Hematopoietic multipotent progenitor cell treated with erythropoietin and hydrocortisone succinate and interleukin-3 and kit ligand, for 6 days (in vitro differentiated cells): ENCODE data around the gene RAB5B.
A peak's percentile ranks its signal among the peaks of the same experiment; 100 is the strongest.

ENCODE experiments used
- DNase-seq: peaks from one replicate; pipeline ENCODE4 v3.0.0-alpha.2; 2015

Gene RAB5B, protein sequence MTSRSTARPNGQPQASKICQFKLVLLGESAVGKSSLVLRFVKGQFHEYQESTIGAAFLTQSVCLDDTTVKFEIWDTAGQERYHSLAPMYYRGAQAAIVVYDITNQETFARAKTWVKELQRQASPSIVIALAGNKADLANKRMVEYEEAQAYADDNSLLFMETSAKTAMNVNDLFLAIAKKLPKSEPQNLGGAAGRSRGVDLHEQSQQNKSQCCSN

DNA sequence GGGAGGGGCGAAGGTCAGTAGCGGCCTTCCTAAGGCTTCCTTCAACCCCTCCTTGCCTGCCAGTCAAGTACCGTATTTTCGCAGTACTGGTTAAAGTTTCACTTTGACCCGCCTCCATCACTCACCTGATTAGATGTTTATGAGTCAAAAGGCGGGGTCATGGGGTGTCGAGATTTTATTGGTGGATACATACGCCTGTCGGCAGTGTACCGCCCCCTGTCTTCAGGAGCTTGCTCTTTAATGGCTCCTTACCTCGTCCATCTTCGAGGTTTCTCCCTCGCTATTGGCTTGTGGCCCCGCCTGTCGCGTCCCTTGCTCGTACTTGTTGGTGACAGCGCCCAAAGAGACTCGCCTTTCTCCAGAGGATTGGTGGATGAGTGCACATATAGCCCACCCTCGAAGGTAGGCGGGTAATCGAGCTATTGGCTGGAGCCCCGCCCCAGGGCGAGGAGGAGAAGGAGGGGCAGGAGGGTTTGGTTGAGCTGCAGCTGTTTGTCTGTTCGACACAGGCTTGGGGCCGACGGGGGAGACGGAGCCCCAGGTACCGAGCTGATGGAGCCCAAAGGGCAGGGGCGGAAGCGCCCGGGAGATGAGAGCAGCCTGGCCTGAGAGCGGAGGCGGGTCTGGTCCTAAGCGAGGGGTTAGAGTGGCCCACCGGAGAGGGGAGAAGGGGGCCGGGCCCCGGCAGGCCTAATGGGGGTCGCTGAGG, at the start of gene RAB5B:
Gene RAB5B (plus strand): TSS at position 480 of the 709 bp plus-strand sequence. CDS start 12,883 bp downstream, outside the sequence.
- peak; percentile 100 for DNase-seq

GRCh38 chr12:55925371-55925770, 48.5 kb upstream of the RAB5B start:
- DNase-seq, result no peak

DNA sequence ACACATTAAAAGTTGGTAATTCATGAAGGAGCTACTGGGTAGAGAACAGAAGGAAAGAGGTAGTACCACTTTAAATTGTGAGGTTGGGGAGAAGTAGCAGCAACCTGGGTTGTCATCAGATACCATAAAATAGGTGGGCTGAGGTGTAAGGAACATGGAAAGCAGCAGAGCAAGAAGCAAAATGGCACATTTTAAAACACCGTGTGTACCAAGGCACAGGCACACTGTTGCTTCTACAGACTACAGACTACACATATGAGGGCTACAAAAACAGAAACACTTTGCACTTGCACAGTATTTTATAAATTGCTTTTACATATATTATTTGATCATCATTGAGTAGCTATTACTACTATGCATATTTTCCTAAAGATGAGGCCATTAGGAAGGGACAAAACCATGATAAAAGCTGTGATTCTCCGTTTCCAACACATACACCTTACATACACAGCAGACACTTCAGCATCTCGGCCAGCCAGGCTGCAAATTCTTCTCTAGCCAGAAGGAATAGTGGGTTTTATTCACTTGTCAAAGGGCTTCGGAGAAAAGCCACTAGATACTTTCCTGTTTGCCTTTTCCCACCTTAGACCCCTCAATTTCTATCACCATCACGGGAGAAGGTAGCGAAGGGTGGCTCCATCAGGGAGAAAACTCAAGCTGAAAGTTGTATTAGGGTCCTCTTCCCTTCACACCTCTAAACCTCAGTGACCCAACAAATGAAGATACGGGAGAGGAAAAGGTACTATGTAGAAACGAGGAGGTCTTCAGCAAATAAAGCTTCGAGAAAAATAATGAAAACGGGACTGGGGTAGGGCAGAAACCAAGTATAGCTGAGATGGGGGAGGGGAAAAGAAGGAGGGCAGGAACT, 47.8 kb upstream of the RAB5B start:
- peak; percentile 17 for DNase-seq

DNA sequence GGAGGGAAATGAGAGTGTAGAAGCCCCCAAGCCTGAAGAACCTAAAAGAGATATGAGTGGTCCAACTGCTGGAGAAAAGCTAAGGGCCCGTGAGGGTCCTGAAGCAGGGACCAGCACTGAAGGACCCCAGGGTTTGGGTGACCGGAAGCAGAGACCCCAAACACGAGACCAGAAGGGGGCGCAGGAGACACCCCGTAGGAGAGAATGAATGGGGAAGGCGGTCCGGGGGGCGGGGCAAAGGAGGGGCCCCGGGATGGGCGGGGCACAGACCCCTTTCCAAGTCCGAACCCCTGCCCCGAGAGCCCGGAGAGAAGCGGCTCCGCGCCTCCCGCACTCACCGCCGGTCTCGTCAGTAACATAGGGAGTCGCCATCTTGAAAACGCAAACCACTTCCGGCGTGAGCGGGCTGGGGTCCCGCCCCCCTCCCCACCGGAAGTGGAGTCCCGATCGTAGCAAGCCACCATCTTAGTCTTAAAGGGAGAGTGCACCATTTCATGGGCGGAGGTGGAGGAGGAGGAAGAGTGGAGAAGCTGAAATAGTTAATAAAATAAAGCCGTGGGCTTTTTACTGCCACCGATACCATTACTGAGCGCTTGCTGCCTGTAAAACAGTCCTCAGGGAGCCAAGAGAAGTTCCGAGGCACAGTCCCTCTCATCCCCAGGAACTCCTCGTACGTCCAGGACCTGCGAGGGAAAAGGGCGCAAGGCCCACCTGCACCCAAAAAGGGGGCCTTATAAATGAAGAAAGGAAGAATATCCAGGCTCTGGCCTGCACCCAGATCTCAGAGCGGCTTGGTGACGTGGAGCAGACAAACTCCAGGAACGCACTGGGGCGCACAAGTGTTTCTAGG, 46.9 kb upstream of the RAB5B start:
- DNase-seq, result peak; percentile 95

DNA sequence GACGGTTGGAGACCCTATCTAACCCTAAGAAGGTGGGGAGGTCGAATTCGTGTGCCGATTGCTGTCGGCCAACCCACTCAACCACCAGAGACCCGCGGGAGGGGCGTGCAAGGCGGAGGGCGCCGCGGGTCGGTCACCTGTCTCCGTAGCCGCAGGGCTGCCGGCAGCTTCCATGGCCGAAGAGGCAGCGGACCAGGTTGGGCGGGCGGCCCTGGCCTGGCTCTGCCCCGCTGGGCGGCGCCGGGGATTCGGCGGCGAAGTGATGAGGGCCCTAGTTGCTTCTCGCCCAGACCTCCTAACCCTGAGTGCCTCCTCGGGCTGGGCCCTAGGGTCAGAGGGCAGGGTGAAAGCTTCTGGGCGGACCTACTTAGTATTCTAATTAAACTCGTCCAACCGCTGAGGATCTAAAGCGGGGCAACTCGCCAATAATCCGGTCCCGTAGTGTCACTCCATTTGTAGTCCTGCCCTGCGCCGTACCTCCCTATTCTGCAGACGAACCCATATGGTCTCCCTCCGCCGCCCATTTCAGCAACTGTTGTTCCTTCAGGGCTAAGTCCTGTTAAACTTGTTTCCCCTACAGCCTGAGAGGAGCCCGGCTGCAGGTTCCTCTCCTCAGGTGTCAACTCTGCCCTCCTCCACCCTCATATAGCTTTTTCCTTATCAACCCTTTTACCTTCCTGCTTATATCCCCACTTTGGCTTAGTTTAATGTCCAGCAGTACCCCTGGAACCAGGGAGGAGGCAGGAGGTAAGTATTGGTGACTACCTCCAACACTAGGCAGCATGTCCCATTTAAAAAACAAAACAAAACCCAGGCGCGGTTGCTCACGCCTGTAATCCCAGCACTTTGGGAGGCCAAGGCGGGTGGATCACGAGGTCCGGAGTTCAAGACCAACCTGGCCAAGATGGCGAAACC, 46.0 kb upstream of the RAB5B start, which contains the start of gene PYM1:
Gene PYM1 (minus strand): TSS at position 307 of the 915 bp plus-strand sequence. CDS start 133 bp downstream, at position 174.
- DNase-seq, result peak; percentile 99

DNA sequence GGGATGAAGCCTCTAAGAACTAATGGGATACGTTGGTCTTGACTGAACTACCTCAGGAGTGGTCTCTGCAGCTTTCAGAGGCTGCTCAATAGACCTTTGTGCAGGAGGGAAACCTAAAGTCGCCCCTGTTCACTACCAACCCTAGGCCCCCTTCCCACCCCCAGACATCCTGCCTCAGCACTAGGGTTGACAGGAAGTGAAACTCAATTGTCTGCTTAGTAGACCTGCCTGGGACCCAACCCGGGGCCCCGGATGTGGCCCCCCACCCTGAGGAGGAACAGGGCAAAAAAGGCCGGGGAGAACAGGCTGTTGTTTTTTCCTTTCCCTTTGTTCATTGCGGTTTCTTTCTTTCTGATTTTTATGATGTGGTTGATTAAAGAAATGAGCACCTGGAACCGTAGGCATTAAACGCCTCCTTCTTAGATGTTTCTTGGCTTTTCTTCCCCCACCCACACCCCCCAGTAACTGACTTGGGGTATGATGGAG, 44.5 kb upstream of the RAB5B start:
- peak; percentile 25 for DNase-seq

DNA sequence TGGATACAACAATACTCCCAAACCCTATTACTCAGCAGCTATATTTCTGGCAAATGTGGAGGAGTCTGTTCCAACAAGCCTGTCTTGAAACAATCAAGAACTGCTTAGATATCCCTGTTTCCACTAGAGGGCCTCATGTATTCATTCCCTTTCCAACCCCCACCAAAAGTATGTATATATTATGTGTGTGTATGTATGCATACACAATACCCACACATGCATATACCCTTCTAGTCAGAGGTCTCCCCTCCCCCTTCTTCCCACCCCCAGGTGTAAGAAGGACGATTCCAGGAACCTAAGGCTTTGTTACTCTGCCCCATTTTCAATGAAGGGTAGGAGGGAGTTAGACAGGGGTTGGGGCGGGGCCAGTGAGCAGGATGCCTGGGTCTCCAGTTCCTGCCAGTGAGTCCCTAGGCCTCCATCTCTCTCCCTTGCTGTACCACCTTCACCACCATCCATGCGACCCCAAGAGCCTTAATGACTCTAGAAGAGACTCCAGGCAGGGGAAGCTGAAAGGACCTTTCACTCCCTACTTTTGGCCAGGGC, 43.0 kb upstream of the RAB5B start, which contains the start of gene DGKA:
Gene DGKA (plus strand): TSS at position 392 of the 546 bp plus-strand sequence. CDS start 5,342 bp downstream, outside the sequence.
- DNase-seq, result peak; percentile 93

GRCh38 chr12:55931317-55931779, 42.5 kb upstream of the RAB5B start:
- peak; percentile 48 for DNase-seq

GRCh38 chr12:55931780-55932550, 41.9 kb upstream of the RAB5B start:
- DNase-seq, result peak; percentile 63

GRCh38 chr12:55932551-55932910, 41.3 kb upstream of the RAB5B start:
- DNase-seq, result peak; percentile 59

- peak; percentile 56 for DNase-seq
Measured at GRCh38 chr12:55933169-55933798, 40.6 kb upstream of the RAB5B start.

DNA sequence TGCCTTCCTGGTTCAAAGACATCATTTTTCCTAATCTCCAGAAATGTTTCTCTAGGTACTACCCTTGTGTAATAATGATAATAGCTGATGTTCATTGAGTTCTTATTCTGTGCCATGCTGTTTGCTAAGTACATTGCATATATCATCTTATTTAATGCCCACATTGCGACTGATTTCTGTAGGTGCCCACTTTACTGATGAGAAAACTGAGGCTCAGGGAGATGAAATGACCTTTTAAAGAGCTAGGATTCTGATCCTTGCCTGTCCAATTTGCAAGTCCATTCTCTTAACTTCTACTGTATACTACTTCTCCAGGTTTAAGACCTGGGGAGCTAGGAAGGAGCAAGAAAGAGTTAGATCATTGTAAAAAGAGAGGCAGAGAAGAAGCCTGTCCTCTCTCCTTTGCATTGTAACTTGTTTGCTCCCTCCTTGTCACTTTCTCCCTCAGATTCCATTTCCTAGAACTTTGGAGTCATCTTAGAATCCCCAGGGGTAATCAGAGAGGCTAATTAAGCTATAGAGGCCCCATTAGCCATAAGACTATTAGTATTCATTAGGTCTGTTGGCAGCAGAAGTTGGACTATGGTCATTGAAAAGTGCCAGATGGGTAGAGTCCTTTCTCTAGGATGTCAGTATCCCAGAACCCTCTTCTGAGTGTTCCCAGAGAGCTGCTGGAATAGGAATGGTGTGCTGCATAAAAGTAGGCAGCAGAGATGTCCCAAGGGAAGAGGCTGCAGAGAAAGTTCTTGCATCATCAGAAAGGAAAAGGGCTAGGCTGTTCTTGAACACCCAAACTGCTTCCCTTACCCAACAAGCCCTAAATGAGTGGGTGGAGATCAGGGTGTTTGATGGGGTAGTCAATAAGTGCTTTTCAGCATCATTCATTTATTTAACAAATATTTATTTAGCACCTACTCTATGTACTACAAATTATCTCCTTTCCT, 39.8 kb upstream of the RAB5B start:
- no peak for DNase-seq

GRCh38 chr12:55934773-55935172, 39.1 kb upstream of the RAB5B start:
- DNase-seq, result no peak

DNA sequence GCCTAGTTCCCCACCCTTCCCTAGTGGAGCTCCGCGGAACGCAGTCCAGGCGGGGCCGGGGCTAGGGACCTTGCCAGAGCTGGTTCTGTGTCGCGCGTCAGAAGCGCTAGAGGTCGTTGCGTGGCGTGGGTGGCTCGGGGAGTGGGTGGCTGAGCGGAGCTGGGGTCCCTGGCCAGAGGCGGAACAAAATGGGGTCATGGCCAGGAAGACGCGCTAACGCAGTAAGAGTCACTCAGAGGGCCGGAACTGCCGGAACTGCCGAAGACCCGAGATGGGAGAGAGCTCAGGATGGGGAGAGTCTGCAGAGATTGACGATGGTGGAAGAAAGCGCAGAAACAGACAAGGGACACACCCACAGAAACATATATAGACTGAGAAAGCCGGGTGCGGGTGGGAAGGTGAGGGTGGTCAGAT, 38.1 kb upstream of the RAB5B start:
- no peak for DNase-seq

DNA sequence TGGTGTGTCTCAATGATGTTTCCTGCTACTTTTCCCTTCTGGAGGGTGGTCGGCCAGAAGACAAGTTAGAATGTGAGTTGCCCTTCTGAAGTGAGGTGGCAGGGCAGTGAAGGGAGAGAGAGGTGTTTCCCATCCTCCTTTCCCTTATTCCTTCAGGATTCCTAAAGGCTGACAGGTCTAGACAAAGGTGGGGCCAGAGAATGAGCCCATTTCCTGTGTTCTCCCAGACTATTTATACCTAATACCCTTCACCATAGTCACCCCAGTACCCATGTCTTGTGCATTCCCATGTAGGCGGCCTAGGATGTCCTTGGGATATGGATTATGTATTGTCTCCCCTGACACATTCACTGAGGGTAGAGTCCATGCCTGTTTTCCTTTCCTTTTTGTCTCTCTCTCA, 35.9 kb upstream of the RAB5B start:
- DNase-seq, result no peak

- DNase-seq, result no peak
Measured at GRCh38 chr12:55938826-55939501, 34.9 kb upstream of the RAB5B start.

DNA sequence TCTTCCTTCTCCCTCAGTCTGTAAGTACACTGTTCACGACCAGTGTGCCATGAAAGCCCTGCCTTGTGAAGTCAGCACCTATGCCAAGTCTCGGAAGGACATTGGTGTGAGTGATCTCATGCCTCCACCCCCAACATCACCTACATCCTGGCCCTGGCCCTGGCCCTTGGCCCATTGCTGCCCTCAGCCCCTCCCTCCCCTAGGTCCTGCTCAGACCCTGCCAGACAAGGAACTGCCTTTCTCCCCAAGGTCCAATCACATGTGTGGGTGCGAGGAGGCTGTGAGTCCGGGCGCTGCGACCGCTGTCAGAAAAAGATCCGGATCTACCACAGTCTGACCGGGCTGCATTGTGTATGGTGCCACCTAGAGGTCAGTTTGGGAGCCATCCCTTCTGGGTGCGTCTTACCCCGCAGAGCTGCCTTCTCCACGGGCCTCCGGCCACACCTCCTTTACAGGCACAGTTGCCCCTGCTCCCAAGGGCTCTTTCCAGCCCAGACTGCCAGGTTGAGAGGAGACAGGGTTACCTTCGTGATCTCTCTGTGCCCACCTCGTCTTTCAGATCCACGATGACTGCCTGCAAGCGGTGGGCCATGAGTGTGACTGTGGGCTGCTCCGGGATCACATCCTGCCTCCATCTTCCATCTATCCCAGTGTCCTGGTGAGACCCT, 33.7 kb upstream of the RAB5B start:
- DNase-seq, result peak; percentile 94
